ENCODE data around the gene PECR. TPM values are rescaled to one million over a fixed set of nuclear protein-coding genes. Genes with fewer than 3 reads are reported as not detected.

Gene PECR
- total RNA-seq, 1 donor from 2014 or later: 32.2 TPM

DNA sequence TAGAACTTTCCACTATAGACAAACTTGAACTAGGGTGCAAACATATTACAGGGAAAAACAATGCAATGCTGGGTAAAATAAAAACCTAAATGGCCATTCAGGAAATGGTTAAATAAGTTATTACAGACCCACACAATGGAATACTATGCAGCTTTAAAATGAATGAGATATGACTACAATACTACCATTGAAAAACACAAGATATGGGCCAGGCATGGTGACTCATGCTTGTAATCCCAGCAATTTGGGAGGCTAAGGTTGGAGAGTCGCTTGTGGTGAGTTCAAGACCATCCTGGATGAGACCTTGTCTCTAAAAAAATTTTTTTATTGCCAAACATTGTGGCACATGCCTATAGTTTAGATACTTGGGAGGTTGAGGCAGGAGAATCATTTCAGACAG lies 6.8 kb downstream of the PECR start:
- H3K4me3 ChIP-seq: no peak overlapping the region
- no peak for DNase-seq (ENCODE audit: low spot score in 2 of 2)
- H3K27me3 ChIP-seq: no peaks in the 10 kb centered on the region
- no peaks in the 10 kb centered on the region for H3K4me1 ChIP-seq
- intact Hi-C loops (cut with DNase I): no loop called here
- H3K36me3 ChIP-seq: no peaks in the 10 kb centered on the region
- TF ChIP-seq, protein P1, sequence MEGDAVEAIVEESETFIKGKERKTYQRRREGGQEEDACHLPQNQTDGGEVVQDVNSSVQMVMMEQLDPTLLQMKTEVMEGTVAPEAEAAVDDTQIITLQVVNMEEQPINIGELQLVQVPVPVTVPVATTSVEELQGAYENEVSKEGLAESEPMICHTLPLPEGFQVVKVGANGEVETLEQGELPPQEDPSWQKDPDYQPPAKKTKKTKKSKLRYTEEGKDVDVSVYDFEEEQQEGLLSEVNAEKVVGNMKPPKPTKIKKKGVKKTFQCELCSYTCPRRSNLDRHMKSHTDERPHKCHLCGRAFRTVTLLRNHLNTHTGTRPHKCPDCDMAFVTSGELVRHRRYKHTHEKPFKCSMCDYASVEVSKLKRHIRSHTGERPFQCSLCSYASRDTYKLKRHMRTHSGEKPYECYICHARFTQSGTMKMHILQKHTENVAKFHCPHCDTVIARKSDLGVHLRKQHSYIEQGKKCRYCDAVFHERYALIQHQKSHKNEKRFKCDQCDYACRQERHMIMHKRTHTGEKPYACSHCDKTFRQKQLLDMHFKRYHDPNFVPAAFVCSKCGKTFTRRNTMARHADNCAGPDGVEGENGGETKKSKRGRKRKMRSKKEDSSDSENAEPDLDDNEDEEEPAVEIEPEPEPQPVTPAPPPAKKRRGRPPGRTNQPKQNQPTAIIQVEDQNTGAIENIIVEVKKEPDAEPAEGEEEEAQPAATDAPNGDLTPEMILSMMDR (IDR thresholded peaks at IDR 0.05): no peak
- no peaks in the 10 kb centered on the region for H3K9me3 ChIP-seq
- H3K27ac ChIP-seq: no peak overlapping the region

DNA sequence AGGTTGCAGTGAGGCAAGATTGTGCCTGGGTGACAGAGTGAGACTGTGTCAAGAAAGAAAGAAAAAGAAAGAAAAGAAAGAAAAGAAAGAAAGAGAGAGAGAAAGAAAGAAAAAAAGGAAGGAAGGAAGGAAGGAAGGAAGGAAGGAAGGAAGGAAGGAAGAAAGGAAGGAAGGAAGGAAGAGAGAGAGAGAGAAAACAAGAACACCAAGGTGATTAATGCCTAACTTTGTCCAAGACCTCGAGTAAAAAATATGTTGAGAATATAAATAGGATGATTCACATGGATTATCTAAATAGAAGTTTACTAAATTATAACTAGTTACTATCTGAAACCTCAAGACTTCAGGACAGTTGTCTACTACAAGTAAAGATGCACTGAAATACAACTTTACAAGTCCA lies 7.2 kb downstream of the PECR start:
- H3K36me3 ChIP-seq: no peaks in the 10 kb centered on the region
- H3K4me3 ChIP-seq: no peak overlapping the region
- no peaks in the 10 kb centered on the region for H3K27me3 ChIP-seq
- DNase-seq (ENCODE audit: low spot score in 2 of 2): no peak
- H3K9me3 ChIP-seq: no peaks in the 10 kb centered on the region
- intact Hi-C loops (cut with DNase I): no loop called here
- TF ChIP-seq, protein P1 (IDR thresholded peaks at IDR 0.05): no peak
- no peak overlapping the region for H3K27ac ChIP-seq
- H3K4me1 ChIP-seq: no peaks in the 10 kb centered on the region

DNA sequence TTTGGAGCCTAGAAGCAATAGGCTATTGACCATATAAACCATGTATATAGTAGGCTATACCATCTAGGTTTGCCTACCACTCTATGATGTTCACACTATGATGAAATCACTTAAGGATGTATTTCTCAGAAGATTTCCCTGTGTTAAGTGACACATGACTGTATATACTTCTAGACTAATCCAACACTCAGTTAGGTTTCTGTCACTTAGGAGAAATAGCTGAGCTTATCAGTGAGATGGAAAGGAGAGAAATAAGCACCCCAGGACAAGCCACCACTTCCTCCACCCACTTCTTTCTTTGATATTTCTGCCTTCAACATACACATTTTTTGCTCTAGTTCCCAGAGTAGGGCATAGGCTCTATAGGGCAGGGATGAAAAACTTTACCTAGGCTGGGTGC lies 7.8 kb downstream of the PECR start:
- Histone ChIP-seq H3K4me1 (no peaks in the 10 kb centered on the region), H3K9me3 (no peaks in the 10 kb centered on the region), H3K36me3 (no peaks in the 10 kb centered on the region), H3K27ac (no peak overlapping the region), H3K4me3 (no peak overlapping the region), H3K27me3 (no peaks in the 10 kb centered on the region)
- intact Hi-C loops (cut with DNase I): no loop called here
- DNase-seq (ENCODE audit: low spot score in 2 of 2): no peak
- TF ChIP-seq, protein P1 (IDR thresholded peaks at IDR 0.05): no peak

DNA sequence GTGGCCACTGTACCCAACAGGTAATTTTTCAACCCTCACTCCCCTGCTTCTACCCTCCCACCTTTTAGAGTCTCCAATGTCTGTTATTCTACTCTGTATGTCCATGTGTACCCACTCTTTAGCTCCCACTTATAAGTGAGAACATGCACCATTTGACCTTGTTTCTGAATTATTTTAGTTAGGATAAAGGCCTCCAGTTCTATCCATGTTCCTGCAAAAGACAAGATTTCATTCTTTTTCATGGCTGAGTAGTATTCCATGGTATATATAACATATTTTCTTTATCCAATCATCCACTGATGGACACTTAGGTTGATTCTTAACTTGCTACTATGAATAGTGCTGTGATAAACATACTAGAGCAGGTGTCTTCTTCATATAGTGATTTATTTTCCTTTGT lies 9.1 kb downstream of the PECR start:
- DNase-seq (ENCODE audit: low spot score in 2 of 2): no peak
- Histone ChIP-seq H3K27me3 (no peaks in the 10 kb centered on the region), H3K9me3 (no peaks in the 10 kb centered on the region), H3K4me3 (no peak overlapping the region), H3K27ac (no peak overlapping the region), H3K4me1 (no peaks in the 10 kb centered on the region), H3K36me3 (no peaks in the 10 kb centered on the region)
- intact Hi-C loops (cut with DNase I): no loop called here
- TF ChIP-seq, protein P1 (IDR thresholded peaks at IDR 0.05): no peak

DNA sequence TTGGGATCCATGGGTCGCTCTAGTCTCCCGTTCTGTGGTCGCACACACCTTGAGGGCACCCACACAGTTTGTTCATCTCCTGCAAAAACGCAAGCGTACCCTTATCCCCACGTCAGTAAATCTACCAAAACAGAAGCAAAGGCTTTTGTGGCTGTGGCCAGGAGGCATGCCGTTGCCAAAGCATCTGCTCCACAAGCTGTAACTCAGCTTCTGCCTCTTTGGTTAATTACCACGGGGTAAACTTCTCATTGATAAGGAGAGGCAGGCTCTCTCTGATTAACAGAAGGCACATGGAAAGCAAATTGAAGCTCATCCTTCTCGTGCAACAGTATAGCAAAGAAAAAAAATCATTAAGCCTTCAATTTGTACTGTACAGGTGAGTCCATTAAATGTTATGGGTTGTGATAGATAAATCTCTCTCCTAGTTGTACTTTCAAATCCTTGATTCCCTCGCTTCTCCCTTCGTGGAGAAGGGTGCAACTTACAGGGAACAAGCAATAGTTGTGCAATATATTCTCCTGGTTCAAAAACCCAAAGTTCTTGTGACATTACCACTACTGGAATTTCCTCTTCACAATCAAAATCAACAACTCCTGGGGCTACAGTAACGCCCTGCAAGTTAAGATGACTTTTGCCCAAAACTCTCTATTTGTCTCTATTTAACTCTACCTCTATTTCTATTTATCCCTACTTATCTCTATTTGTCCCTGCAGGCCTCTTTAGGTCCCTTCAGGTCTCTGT lies 10.3 kb downstream of the PECR start:
- Histone ChIP-seq H3K4me1 (no peaks in the 10 kb centered on the region), H3K4me3 (no peak overlapping the region), H3K9me3 (no peaks in the 10 kb centered on the region), H3K36me3 (no peaks in the 10 kb centered on the region), H3K27me3 (no peaks in the 10 kb centered on the region), H3K27ac (no peak overlapping the region)
- TF ChIP-seq, protein P1 (IDR thresholded peaks at IDR 0.05): no peak
- intact Hi-C loops (cut with DNase I): no loop called here
- no peak for DNase-seq (ENCODE audit: low spot score in 2 of 2)

DNA sequence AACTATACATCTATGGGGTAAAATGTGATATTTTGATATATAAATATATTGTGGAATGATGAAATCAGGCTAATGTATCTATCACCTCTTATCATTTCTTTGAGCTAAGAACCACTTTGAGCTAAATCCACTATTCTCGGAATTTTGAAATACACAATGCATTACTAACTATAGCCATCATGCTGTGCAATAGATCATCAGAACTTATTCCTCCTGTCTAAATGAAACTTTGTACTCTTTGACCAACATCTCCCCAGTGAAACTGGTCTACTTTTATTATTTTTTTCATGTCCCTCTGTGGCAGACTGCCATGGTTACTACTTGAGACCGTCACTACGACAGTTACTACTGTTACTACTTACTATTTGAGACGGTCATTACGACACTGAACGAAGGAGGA lies 11.4 kb downstream of the PECR start:
- no peak for DNase-seq (ENCODE audit: low spot score in 2 of 2)
- TF ChIP-seq, protein P1 (IDR thresholded peaks at IDR 0.05): no peak
- H3K27me3 ChIP-seq: no peaks in the 10 kb centered on the region

More for the DNA sequence above, 11.4 kb downstream of the PECR start:
- Histone ChIP-seq H3K4me3 (no peak overlapping the region), H3K36me3 (peaks cover 0 to 7% of the 10 kb centered on the region in 2 donors), H3K9me3 (no peaks in the 10 kb centered on the region), H3K4me1 (no peaks in the 10 kb centered on the region), H3K27ac (no peak overlapping the region)
- intact Hi-C loops (cut with DNase I): no loop called here
